DMS153 treated with DMSO at 0.1 percent for 48 hours (cell line): Measurements from ENCODE around the gene CRYZL1.
A peak's percentile ranks its signal among the peaks of the same experiment; 100 is the strongest.
"Not testable (repeated sequence)": the region's sequence is repeated elsewhere in the genome, so short reads cannot be mapped to it uniquely, and the experiment has no call there.

Experiments
- DNase-seq: peaks from one replicate; lab custom pipeline; 2025; ENCODE audit not compliant: unreplicated experiment; lab: John Stamatoyannopoulos, UW

The CRYZL1 gene

GRCh38 chr21:33641352-33642026, at the start of gene CRYZL1:
Gene CRYZL1, minus strand, starts transcription at chr21:33641741. Its CDS starts 10,190 bp downstream, at chr21:33631551.
- peak; percentile 99 for DNase-seq

- DNase-seq = no peak
Measured at GRCh38 chr21:33690874-33691273, 49.3 kb upstream of the CRYZL1 start.

DNA sequence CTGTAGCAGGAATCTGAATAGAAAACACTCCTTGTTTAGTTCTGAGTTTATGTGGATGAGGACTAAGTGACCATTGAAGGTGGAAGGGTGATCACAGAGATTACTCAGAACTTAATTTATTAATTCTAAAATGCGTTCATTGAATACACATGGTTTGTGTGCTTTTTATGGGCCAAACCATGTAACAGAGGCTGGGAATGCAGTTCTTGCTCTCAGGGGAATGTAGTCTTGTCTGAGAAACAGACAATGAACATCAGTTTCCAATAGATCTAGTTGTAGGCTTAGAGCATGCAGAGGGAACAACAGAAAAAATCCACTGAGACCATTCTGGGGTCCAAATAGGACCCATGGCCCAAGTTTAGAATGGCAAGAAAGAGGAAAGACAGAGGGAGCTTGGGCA, 46.8 kb upstream of the CRYZL1 start:
- no peak for DNase-seq

- DNase-seq = no peak
Measured at GRCh38 chr21:33687634-33688033, 46.1 kb upstream of the CRYZL1 start.

GRCh38 chr21:33686386-33686785, 44.8 kb upstream of the CRYZL1 start:
- no peak for DNase-seq

DNA sequence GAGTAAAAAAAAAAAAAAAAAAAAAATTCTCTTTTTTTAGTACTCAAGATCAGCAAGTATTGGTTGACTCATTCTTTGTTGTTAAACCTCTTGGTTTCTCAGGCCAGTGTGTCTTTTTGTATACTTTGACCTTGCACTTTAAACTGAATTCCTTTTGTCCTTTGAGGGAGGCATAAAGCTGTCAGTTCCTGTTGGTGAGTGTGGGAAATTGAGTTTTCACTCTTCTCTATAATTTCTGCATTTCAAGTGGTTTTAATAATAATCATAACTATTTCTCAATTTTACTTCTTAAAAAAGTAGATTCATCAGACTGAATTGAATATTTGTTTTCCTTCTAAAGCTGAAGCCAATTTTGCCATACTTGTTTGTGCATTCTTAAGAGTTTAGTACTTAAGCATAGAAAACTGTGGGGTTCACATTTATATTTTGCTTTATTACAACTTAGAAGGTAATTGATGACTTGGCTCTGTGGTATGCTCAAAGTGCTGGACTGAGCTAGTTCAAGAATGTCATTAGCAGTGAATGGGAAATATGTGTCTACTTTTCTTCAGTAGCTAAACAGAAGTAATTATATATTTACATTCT, 44.2 kb upstream of the CRYZL1 start:
- DNase-seq = no peak

GRCh38 chr21:33684923-33685560, 43.5 kb upstream of the CRYZL1 start:
- DNase-seq = no peak

- no peak for DNase-seq
Measured at GRCh38 chr21:33684068-33684467, 42.5 kb upstream of the CRYZL1 start.

- no peak for DNase-seq
Measured at GRCh38 chr21:33682992-33683627, 41.6 kb upstream of the CRYZL1 start.

- no peak for DNase-seq
Measured at GRCh38 chr21:33680870-33681269, 39.3 kb upstream of the CRYZL1 start.

DNA sequence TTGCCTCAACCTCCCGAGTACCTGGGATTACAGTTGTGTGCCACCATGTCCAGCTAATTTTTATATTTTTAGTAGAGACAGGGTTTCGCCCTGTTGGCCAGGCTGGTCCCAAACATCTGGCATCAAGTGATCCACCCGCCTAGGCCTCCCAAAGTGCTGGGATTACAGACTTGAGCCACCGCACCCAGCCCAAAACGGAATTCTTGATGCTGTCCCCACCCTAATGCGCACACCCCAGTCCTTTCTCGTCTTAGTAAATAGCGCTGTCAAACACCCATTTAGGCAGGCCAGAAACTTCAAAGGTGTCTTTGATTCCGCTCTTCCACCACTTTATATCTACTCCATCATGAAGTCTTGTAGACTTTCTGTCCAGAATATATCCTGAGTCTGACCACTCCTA, 35.9 kb upstream of the CRYZL1 start:
- DNase-seq = no peak

GRCh38 chr21:33676666-33677065, 35.1 kb upstream of the CRYZL1 start:
- DNase-seq = not testable (repeated sequence)

GRCh38 chr21:33674226-33674625, 32.7 kb upstream of the CRYZL1 start:
- DNase-seq = no peak

- no peak for DNase-seq
Measured at GRCh38 chr21:33673473-33673872, 31.9 kb upstream of the CRYZL1 start.

DNA sequence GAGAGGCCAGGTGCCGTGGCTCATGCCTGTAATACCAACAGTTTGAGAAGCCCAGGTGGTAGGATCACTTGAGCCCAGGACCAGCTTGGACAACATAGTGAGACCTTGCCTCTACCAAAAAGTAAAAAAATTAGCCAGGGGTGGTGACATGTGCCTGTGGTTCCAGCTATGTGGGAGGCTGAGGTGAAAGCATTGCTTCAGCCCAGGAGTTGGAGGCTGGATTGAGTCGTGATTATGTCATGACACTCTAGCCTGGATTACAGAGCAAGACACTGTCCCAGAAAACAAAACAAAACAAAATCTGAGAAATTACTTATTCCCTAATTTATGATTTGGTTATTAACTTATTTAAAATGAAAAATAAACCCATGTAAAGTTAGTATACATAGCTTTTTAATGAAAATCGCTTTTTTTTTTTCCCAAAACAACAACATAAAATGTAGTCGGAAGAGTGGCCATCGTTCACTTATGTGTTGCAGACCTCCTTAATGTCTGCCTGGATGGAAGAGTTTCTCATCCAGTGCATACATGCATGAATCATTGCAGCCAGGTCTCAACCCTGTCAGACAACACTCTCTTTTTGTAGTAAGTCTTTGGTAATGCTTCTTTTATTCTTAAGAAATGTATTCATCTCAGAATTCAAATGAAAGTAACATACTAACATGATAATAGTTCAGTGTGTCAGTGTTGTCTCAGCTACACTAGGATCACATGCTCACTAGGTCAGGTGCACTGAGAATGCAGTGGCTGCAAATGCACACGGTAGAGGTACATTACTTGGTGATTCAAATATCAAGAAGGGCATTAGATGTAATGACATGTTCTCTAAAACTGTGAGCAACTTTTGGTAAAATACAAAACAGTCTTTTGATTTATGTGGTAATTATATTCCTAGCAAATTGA, 28.8 kb upstream of the CRYZL1 start:
- DNase-seq = no peak

DNA sequence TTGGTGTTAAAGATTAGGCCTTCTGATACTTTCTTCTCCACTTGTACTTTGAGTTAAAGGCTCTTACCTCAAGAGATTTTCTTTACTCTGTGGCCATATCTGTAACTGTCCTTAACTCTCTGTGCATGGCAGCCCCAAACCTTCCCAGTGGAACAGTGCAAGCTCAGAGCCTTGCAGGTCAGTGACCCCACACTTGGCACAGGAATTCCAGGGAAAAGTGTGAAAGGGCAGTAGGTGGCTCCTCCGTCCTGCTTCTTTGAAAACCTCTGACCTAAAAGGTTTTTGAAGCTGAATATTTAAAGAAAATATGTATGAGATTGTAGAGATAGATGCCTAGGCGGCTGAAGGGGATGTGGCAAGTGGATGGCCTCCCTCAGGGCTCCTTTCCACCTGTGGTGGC, 27.1 kb upstream of the CRYZL1 start:
- no peak for DNase-seq

- no peak for DNase-seq
Measured at GRCh38 chr21:33668180-33668579, 26.6 kb upstream of the CRYZL1 start.

DNA sequence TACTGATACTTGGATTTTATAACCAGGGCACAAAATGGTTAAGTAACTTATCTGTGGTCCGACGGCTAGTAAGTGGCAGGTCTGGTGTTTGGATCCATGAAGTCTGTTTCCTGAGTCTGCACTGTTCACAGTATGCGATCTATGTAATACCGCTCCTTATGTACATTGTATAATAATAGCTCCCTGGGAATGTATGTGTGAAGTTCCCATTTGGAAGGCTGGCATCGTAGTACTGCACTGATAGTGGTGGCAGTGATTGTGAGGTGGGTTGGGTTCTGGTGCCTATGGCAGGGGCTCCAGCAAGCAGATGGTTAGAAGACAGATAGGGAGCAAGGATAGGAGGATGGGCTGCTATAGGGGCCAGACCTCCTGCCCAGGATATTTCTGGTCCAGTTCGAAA, 26.1 kb upstream of the CRYZL1 start:
- DNase-seq = no peak

- no peak for DNase-seq
Measured at GRCh38 chr21:33666153-33666552, 24.6 kb upstream of the CRYZL1 start.

- DNase-seq = no peak
Measured at GRCh38 chr21:33664135-33664534, 22.6 kb upstream of the CRYZL1 start.

DNA sequence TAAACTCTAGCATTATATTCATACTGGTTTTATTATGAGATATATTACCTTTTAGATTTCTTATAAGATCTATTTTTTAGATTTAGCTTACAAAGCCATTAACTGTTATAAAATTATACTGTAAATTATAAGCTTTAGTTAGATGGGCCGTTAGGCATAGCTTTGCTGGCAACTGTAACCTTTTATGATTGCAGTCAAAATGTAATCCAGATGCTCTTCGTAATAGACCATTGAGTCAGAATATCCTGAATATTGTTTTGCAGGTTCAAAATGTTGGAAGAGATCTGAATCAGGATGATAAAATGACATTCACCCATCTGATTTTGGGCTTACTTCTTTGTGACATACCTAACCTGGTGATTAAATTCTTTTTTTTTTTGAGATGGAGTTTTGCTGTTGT, 21.7 kb upstream of the CRYZL1 start:
- no peak for DNase-seq
